K562 (cell line): ENCODE data around the gene VSIG2. TPM values are rescaled to one million over a fixed set of nuclear protein-coding genes. Genes with fewer than 3 reads are reported as not detected.

ENCODE experiments used
- DEAF1 ChIP-seq: fragments of 450-650 bp; formaldehyde crosslinking; IDR thresholded peaks from 2 replicates; pipeline ENCODE4 v1.4.0; 2020; ENCODE audit warnings: mild to moderate bottlenecking, moderate library complexity
- FOS ChIP-seq: IDR thresholded peaks from 3 replicates; pipeline ENCODE4 v1.6.1; 2011; ENCODE audit not compliant: insufficient read length; ENCODE audit errors: extremely low read depth
- FOXA3 ChIP-seq, 2 experiments: fragments of 450-650 bp in 1 of 2; sonication (generic) in 1 of 2; formaldehyde crosslinking; IDR thresholded peaks in 1 of 2; conservative IDR thresholded peaks in 1 of 2; 2 replicates each; pipeline versions ENCODE4 v1.4.0 to v1.8.0; 2020 to 2022; ENCODE audit warnings: mild to moderate bottlenecking in 2 of 2, missing genetic modification reagents in 1 of 2
- FOXJ3 ChIP-seq: sonication (generic); formaldehyde crosslinking; IDR thresholded peaks from 2 replicates; pipeline ENCODE4 v1.4.0; 2020; ENCODE audit warnings: mild to moderate bottlenecking, missing genetic modification reagents
- HDAC8 ChIP-seq: fragments of 450-650 bp; IDR thresholded peaks from 2 replicates; pipeline ENCODE4 v1.6.1; 2016; ENCODE audit warnings: mild to moderate bottlenecking, missing genetic modification characterization, moderate library complexity, missing compliant biosample characterization
- HMGXB4 ChIP-seq: sonication (generic); formaldehyde crosslinking; IDR thresholded peaks from 2 replicates; pipeline ENCODE4 v1.8.1; 2023; ENCODE audit warnings: mild to moderate bottlenecking, missing genetic modification reagents
- KDM1A ChIP-seq, 2 experiments: fragments of 450-650 bp; IDR thresholded peaks; 2 replicates each; pipeline ENCODE4 v1.6.1; 2016; ENCODE audit warnings: mild to moderate bottlenecking in 2 of 2
- MTA3 ChIP-seq: fragments of 450-650 bp; formaldehyde crosslinking; IDR thresholded peaks from 2 replicates; pipeline ENCODE4 v1.6.1; 2017; ENCODE audit warnings: mild to moderate bottlenecking, borderline replicate concordance
- NFATC3 ChIP-seq: fragments of 450-650 bp; IDR thresholded peaks from 2 replicates; pipeline ENCODE4 v1.6.1; 2017; ENCODE audit warnings: mild to moderate bottlenecking
- NFE2L1 ChIP-seq: fragments of 450-650 bp; IDR thresholded peaks from 2 replicates; pipeline ENCODE4 v1.6.1; 2016; ENCODE audit warnings: missing genetic modification characterization, low read depth, mild to moderate bottlenecking, missing compliant biosample characterization, moderate library complexity, borderline replicate concordance
- RBM25 ChIP-seq: fragments of 200-400 bp; formaldehyde crosslinking; IDR thresholded peaks from 2 replicates; pipeline ENCODE4 v1.6.1; 2018; ENCODE audit warnings: low read length, low read depth, moderate library complexity; ENCODE audit not compliant: severe bottlenecking
- RFX1 ChIP-seq: fragments of 450-650 bp; IDR thresholded peaks from 2 replicates; pipeline ENCODE4 v1.6.1; 2016; ENCODE audit warnings: mild to moderate bottlenecking, moderate library complexity
- RUNX1 ChIP-seq: sonication (generic); IDR thresholded peaks from 2 replicates; pipeline ENCODE4 v1.6.1; 2016; ENCODE audit warnings: antibody characterized with exemption, low read depth
- SMAD1 ChIP-seq: fragments of 150-350 bp; IDR thresholded peaks from 2 replicates; pipeline ENCODE4 v1.6.1; 2014; ENCODE audit warnings: low read length, low read depth; ENCODE audit not compliant: partially characterized antibody
- TAF15 ChIP-seq: fragments of 200-400 bp; formaldehyde crosslinking; IDR thresholded peaks from 2 replicates; pipeline ENCODE4 v1.6.1; 2017; ENCODE audit warnings: mild to moderate bottlenecking, low read depth, low read length, moderate library complexity
- TOE1 ChIP-seq, 2 experiments: fragments of 450-650 bp in 1 of 2; sonication (generic) in 1 of 2; formaldehyde crosslinking in 1 of 2; IDR thresholded peaks; 2 replicates each; pipeline versions ENCODE4 v1.7.1 to v1.8.0; 2016 to 2022; ENCODE audit warnings: borderline replicate concordance in 2 of 2, mild to moderate bottlenecking in 2 of 2, antibody characterized with exemption in 1 of 2, inconsistent platforms in 1 of 2, low read depth in 1 of 2, missing genetic modification reagents in 1 of 2, moderate library complexity in 1 of 2
- ZFX ChIP-seq: sonication (generic); formaldehyde crosslinking; IDR thresholded peaks from 2 replicates; pipeline ENCODE4 v1.8.0; 2022; ENCODE audit warnings: mild to moderate bottlenecking, missing genetic modification reagents, moderate library complexity
- ZNF384 ChIP-seq: IDR thresholded peaks from 2 replicates; pipeline ENCODE4 v1.6.1; 2012; ENCODE audit warnings: low read depth, low read length, improper control_type of control experiment
- ZNF445 ChIP-seq: fragments of 250-450 bp; sonication (Bioruptor Pico); IDR thresholded peaks from 2 replicates; pipeline ENCODE4 v1.4.0; 2020; ENCODE audit warnings: low read depth, mild to moderate bottlenecking, moderate library complexity
- ZNF766 ChIP-seq: fragments of 200-800 bp; sonication (Bioruptor generic); conservative IDR thresholded peaks from 2 replicates; pipeline ENCODE4 v1.6.1; 2016; ENCODE audit warnings: missing genetic modification characterization, missing compliant biosample characterization
- polyA plus RNA-seq, 8 experiments: library from polyadenylated mRNA; depleted of rRNA in 4 of 8; stranded (reverse) in 5 of 8; unstranded in 3 of 8; fragments of >200 nt; fragmentation: Nextera tagmentation in 2 of 8; fragmentation: Illumina TruSeq in 1 of 8; extraction: Ambion mirVana in 2 of 8; extraction: Trizol in 1 of 8; gene quantifications; 2 replicates each; pipeline versions ENCODE4 v1.2.1 to v1.2.3, GENCODE V29; 2011 to 2014; ENCODE audit warnings: inconsistent platforms in 1 of 8, missing spikeins in 1 of 8
- total RNA-seq, 7 experiments: library from RNA; depleted of rRNA in 6 of 7; stranded (reverse); fragments of >200 nt in 6 of 7; fragmentation: Illumina TruSeq in 2 of 7; extraction: Trizol in 2 of 7; gene quantifications; 2 replicates each; pipeline versions ENCODE4 v1.2.1 to v1.2.3, GENCODE V29; 2011 to 2021; ENCODE audit warnings: low replicate concordance in 1 of 7
- TF ChIP-seq, protein P1 (sequence below): fragments of 450-650 bp; IDR thresholded peaks from 2 replicates; pipeline ENCODE4 v1.6.1; 2018; ENCODE audit warnings: mild to moderate bottlenecking, low read depth; ENCODE audit not compliant: partially characterized antibody

Gene VSIG2
- total and polyA plus RNA-seq, 9 of the 15 experiments (the other 6 are each of a cell fraction or from before 2014, with no cell fraction given) = not detected

DNA sequence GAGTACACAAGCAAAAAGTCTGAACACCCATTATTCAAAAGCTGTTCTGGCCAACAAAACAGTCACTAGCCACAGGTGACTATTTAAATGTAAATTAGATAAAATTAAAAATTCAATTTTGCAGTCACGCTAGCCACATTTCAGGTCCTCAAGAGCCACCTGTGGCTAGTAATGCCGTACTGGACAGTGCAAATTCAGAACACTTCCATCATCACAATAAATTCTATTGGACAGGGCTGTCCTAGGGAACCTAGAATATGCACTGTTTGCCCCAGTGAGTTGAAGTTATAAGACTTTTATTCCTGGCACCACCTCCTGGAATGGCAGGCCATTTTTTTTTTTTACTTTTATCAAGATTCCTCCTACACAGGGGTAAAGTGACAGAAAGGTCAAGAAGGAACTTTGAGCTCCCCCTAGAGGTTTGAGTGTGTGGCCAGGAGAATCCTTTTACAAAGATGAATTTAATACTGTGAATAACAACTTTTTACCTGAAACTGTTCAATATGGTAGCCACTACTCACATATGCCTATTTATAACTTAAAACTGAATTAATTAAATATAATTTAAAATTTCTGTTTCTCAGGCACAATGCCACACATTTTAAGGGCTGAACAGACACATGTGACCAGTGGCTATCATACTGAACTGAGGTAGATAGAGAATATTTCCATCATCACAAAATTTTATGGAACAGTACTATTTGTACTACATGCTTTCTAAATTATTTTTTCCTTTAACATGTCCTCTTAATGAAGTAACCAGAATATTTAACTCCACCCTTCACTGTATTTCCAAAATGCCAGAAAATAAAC lies 41.6 kb upstream of the VSIG2 start (continued):
- TF ChIP-seq DEAF1 (CRISPR knock-in tag) (peak; percentile 42), FOXJ3 (CRISPR knock-in tag) (no peak), SMAD1 (no peak), KDM1A (IDR thresholded peaks at IDR 0.05) (no peak), ZNF384 (peak; percentile 95), RBM25 (no peak), MTA3 (no peak), ZNF445 (CRISPR knock-in tag) (no peak), HDAC8 (tag) (no peak), RFX1 (no peak), HMGXB4 (CRISPR knock-in tag) (no peak), NFATC3 (no peak), ZFX (CRISPR knock-in tag) (no peak), TAF15 (no peak), TOE1 (IDR thresholded peaks at IDR 0.05; ENCODE audit: borderline replicate concordance) (no peak), TOE1 (CRISPR knock-in tag; IDR thresholded peaks at IDR 0.05; ENCODE audit: borderline replicate concordance, low read depth) (no peak), ZNF766 (CRISPR knock-in tag) (no peak), RUNX1 (no peak), FOXA3 (CRISPR knock-in tag; conservative IDR thresholded peaks at IDR 0.05 in 1 of 2, IDR thresholded peaks at IDR 0.05 in 1 of 2) (no peak), NFE2L1 (tag) (no peak), FOS (no peak)
- TF ChIP-seq, protein P1, sequence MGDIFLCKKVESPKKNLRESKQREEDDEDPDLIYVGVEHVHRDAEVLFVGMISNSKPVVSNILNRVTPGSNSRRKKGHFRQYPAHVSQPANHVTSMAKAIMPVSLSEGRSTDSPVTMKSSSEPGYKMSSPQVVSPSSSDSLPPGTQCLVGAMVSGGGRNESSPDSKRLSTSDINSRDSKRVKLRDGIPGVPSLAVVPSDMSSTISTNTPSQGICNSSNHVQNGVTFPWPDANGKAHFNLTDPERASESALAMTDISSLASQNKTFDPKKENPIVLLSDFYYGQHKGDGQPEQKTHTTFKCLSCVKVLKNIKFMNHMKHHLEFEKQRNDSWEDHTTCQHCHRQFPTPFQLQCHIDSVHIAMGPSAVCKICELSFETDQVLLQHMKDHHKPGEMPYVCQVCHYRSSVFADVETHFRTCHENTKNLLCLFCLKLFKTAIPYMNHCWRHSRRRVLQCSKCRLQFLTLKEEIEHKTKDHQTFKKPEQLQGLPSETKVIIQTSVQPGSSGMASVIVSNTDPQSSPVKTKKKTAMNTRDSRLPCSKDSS = no peak
